Left lobe of liver (tissue), 2 donors: Measurements from ENCODE around the gene LIG3. TPM values are rescaled to one million over a fixed set of nuclear protein-coding genes. Genes with fewer than 3 reads are reported as not detected.
"Not testable (repeated sequence)": the region's sequence is repeated elsewhere in the genome, so short reads cannot be mapped to it uniquely, and the experiment has no call there.

Experiments
- ATAC-seq: fragments of 200-7000 bp; cut with Tn5 transposase; one replicate; pipeline ENCODE4 v1.9.1; 2020; ENCODE audit warnings: mild to moderate bottlenecking, moderate library complexity
- DNase-seq: peaks from one replicate; pipeline ENCODE4 v3.0.0-alpha.2; 2020; ENCODE audit warnings: low spot score
- total RNA-seq: library from RNA; stranded (reverse); gene quantifications from one replicate; pipeline ENCODE4 v1.2.1, GENCODE V29; 2021
- donor health status: DM: no; HTN: no; CAD: no; lungs with moderate emphysema.
- donor health status: DM: no; HTN: yes; CAD: no.

LIG3 gene
- total RNA-seq, 1 donor from 2014 or later: 16.3 TPM

DNA sequence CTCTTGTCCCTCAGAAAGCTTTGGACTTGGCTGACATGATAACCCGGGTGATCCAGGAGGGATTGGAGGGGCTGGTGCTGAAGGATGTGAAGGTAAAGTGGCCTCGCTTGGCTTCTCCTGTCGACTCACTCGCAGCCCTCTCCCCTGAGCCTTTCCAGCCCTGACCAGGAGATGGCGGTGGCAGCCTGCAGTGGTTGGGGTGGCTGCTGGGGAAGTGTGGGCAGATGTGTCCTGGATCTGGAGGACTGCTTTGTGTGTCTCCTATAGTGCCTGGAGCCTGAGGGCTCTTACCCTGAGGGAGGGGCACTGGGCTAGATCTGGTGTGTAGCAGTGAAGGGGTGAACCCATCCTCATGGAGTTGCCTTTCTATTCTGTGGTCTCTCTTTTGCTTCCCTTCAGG lies 17.9 kb downstream of the LIG3 start:
- peak; percentile 95 for ATAC-seq

GRCh38 chr17:34999456-34999855 lies 19.1 kb downstream of the LIG3 start:
- no peak for DNase-seq
- ATAC-seq: no peak

More for the DNA sequence above, 17.9 kb downstream of the LIG3 start:
- peak; percentile 78 for DNase-seq

DNA sequence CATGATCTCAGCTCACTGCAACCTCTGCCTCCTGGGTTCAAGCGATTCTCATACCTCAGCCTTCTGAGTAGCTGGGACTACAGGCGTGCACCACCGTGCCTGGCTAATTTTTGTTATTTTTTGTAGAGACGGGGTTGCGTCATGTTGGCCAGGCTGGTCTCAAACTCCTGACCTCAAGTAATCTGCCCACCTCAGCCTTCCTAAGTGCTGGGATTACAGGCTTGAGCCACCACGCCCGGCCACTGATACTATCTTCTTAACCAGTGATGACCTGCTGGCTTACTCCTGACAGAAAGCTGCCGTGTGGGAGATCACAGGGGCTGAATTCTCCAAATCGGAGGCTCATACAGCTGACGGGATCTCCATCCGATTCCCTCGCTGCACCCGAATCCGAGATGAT lies 20.7 kb downstream of the LIG3 start:
- DNase-seq, ATAC-seq: not testable (repeated sequence)

GRCh38 chr17:35001549-35001948 lies 21.2 kb downstream of the LIG3 start:
- no peak for ATAC-seq
- no peak for DNase-seq

GRCh38 chr17:35002876-35003551 lies 22.7 kb downstream of the LIG3 start:
- DNase-seq (no peak), ATAC-seq (peak; percentile 57)

DNA sequence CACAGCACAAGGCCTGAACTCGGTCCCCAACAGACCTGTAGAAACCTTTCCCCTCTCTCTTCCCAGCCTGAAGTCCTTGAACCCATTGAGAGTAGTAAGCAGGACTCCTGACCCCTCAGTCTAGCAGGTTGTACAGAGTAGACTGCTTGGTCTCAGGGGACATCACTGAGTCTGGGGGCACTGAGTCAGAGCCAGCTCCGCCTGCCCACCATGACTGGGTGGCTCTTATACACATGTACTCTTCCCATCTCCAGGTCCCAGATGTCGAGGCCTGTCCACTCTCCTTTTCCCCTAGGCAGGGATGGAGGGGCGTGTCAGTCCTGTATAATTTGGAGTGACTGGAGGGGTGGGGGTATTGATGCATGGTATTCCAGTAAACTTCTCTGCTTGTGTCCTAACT lies 23.5 kb downstream of the LIG3 start:
- ATAC-seq (no peak), DNase-seq (no peak)

- DNase-seq: no peak
- no peak for ATAC-seq
These were observed 26.0 kb downstream of the LIG3 start for GRCh38 chr17:35006345-35006744.

- peak; percentile 51 for ATAC-seq
These were observed 26.6 kb downstream of the LIG3 start for GRCh38 chr17:35006961-35007360.

DNA sequence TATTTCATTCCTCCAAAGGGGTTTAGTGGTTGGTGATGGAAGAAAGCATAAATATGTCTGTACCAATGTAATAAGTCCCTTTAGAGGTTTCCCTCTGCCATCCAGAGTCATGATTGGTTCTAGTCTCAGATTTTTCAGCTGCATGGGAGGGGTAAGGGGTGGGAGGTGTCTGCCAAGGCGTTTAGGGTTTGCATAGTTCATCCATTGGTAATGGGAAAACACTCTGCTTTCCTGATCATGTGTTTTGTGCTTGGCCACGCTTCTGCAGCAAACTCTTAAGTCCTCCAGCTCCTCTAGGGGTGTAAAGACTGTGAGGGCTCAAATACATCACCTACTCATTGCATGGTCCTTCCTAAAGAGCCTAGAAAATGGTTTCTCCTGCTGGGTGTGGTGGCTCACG lies 29.8 kb downstream of the LIG3 start:
- ATAC-seq: no peak

More at GRCh38 chr17:35006961-35007360, 26.6 kb downstream of the LIG3 start:
- no peak for DNase-seq

GRCh38 chr17:35011671-35012216 lies 31.4 kb downstream of the LIG3 start:
- DNase-seq (no peak), ATAC-seq (no peak)

More for the DNA sequence above, 29.8 kb downstream of the LIG3 start:
- no peak for DNase-seq

DNA sequence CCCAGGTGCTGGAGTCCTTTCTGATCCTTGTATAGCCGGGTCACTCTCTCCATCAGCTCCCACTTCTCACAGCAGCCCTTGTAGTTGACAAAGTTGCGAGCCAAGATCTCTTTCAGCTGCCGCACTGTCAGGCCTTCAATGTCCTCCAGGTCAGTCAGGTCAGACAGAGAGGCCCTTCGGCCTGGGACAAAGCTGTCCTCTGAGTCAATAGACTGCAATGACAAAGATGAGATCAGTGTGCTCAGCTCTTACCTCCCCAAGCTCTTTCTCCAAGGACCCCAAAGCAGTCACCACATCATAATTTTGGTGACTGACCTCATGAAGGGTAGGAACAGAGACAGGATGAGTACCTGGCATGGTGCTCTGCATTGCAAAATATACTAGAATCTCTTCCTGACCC lies 36.1 kb downstream of the LIG3 start:
- no peak for ATAC-seq
- DNase-seq: no peak

GRCh38 chr17:35017021-35017420 lies 36.7 kb downstream of the LIG3 start:
- ATAC-seq (no peak), DNase-seq (no peak)

DNA sequence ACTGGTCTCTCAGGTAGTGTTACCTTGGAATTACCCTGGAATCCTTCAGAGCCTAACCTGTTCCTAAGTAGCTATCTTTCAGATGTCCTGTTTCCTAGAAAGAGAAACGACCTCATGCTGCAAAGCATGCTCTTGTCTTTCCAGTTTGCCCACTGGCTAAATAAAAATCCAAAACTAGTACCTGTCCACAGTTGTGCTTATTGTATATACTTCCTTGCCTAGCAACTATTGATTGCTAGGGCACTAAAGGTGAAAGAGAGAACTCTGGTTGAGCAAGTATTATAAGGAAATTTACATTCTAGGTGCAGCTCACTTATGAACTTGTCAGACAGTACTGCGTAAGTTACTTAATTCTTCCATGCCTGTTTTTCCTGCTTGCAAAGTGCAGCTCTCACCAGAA lies 38.5 kb downstream of the LIG3 start:
- no peak for DNase-seq
- no peak for ATAC-seq

GRCh38 chr17:35019386-35020179 lies 39.3 kb downstream of the LIG3 start:
- ATAC-seq (no peak), DNase-seq (no peak)

DNA sequence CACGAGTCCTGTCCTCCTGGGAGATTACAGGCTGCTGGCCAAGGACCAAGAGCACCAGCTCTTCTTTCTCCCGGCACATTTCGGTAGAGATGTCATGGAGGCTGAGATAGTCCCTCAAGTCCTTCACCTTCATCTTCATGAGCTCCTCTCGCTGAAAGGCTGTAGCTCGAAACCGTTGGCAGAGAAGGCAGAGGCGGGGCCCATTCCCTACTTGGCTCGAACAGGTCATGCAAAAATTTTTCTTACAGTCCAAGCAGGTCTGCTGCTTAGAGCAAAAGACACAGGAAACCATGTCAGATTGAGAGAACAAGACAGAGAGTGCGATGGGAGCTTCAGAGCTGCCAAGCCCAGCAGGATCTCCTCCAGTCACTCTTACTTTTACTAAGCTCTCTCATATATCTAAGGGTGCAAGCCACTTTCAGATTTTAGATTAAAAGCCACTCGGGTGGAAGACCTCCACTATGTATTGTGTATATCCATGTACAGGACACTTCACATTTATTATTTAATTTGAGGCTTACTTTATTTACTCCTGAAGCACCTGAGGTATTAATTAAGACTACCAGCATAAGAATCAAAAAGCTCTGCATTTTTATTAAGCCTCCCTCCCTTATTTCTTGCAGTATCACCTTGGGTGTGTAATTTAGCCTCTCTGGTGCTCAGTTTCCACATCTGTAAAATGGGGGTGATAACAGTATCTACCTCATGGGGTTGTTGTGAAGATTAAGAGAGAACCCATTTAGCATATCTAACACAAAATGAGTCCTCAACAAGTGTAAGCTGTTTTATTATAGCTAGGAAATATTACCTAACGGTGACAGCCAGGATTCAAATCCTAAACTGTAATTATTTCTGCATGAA lies 41.4 kb downstream of the LIG3 start:
- DNase-seq (no peak), ATAC-seq (no peak)

GRCh38 chr17:35022536-35023063 lies 42.3 kb downstream of the LIG3 start:
- DNase-seq (peak; percentile 68), ATAC-seq (peak; percentile 94)

DNA sequence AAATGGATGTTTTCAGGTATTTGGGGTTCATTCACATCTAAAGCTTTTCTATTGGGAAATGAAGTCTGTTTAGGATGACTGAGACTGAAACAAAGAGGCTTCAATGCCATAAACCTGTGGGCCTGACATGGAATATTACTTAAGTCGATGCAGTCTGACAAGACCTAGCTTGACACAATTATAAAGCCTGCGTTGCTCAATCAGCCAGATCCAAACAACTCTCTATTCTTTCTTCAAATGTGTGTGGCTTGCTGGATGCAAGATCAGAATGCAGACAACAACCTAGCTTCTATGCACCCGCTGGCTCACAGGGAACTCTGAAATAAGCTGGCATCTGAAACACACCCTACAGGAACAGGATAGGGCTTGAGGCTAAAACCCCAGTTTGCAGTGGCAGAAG lies 43.2 kb downstream of the LIG3 start:
- DNase-seq (no peak), ATAC-seq (no peak)

GRCh38 chr17:35025541-35025940 lies 45.2 kb downstream of the LIG3 start:
- ATAC-seq: no peak
- no peak for DNase-seq

- DNase-seq, ATAC-seq: not testable (repeated sequence)
These were observed 47.8 kb downstream of the LIG3 start for GRCh38 chr17:35028097-35028496.

DNA sequence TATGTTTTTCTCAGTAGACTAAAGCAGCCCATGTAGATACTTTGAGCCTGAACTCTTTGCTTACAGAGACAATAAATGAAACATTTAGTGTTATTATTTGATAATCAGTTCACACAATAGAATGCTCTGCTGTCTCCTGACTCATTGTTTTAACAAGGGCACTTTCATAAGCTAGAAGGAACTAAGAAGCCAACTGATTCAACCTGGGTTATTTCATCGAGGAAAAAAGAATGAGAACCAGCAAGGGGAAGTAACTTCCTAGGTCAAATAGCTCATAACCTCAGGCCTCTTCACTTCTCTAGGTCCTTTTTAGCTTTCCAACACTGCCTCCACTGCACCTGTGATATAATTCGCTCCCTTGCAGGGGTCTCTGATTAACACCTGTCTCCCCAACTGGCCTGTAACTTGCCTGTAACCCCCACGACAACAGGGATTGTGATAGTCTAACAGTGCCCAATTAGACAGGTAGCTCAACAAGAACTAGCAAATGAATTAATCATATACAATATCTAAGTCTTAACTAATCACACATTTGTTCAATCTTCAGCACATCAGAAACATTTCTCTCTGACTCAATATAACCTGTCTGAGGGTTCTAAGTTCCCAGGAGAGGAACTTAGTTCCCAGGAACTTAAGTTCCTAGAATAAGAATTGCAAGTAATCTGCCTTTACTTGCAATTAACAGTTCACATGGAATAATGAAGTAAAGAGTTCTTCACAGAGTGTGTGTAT lies 48.4 kb downstream of the LIG3 start:
- DNase-seq (no peak), ATAC-seq (no peak)
